ENCODE measurements around the gene PGAP2.

DNA sequence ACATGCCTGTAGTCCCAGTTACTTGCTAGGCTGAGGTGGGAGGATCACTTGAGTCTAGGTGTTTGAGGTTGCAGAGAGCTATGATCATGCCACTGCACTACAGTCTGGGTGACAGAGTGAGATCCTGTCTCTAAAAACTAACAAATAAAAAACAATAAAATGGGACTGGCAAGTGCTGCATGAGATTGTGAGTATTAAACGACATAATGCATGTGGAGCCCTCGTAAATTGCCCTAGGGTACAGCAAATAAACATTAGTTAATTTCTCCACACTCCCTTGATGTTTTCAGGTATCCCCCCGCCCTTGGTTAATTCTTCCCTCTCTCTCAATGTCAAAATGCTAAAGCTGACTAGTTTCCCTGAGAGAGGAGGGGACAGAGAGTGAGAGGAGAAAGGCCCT, 37.3 kb downstream of the PGAP2 start:
- TF ChIP-seq, protein P1, sequence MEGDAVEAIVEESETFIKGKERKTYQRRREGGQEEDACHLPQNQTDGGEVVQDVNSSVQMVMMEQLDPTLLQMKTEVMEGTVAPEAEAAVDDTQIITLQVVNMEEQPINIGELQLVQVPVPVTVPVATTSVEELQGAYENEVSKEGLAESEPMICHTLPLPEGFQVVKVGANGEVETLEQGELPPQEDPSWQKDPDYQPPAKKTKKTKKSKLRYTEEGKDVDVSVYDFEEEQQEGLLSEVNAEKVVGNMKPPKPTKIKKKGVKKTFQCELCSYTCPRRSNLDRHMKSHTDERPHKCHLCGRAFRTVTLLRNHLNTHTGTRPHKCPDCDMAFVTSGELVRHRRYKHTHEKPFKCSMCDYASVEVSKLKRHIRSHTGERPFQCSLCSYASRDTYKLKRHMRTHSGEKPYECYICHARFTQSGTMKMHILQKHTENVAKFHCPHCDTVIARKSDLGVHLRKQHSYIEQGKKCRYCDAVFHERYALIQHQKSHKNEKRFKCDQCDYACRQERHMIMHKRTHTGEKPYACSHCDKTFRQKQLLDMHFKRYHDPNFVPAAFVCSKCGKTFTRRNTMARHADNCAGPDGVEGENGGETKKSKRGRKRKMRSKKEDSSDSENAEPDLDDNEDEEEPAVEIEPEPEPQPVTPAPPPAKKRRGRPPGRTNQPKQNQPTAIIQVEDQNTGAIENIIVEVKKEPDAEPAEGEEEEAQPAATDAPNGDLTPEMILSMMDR (IDR thresholded peaks at IDR 0.05), result no peak
- TF ChIP-seq POLR2AphosphoS5 (IDR thresholded peaks at IDR 0.05; ENCODE audit: low read depth, low read length) (no peak), SIN3A (IDR thresholded peaks at IDR 0.05; ENCODE audit: borderline replicate concordance, insufficient read depth, low read depth, low read length) (no peak), TCF7L2 (IDR thresholded peaks at IDR 0.05; ENCODE audit: low read depth, low read length) (no peak)
- TF ChIP-seq, protein P2, sequence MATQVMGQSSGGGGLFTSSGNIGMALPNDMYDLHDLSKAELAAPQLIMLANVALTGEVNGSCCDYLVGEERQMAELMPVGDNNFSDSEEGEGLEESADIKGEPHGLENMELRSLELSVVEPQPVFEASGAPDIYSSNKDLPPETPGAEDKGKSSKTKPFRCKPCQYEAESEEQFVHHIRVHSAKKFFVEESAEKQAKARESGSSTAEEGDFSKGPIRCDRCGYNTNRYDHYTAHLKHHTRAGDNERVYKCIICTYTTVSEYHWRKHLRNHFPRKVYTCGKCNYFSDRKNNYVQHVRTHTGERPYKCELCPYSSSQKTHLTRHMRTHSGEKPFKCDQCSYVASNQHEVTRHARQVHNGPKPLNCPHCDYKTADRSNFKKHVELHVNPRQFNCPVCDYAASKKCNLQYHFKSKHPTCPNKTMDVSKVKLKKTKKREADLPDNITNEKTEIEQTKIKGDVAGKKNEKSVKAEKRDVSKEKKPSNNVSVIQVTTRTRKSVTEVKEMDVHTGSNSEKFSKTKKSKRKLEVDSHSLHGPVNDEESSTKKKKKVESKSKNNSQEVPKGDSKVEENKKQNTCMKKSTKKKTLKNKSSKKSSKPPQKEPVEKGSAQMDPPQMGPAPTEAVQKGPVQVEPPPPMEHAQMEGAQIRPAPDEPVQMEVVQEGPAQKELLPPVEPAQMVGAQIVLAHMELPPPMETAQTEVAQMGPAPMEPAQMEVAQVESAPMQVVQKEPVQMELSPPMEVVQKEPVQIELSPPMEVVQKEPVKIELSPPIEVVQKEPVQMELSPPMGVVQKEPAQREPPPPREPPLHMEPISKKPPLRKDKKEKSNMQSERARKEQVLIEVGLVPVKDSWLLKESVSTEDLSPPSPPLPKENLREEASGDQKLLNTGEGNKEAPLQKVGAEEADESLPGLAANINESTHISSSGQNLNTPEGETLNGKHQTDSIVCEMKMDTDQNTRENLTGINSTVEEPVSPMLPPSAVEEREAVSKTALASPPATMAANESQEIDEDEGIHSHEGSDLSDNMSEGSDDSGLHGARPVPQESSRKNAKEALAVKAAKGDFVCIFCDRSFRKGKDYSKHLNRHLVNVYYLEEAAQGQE (IDR thresholded peaks at IDR 0.05; ENCODE audit: insufficient read depth in 1 of 2, low read depth in 2 of 2, low read length in 1 of 2), result no peak

Measured in Panc1 (cell line).